Gastrocnemius medialis (tissue), 4 donors: ENCODE measurements around the gene ARL14EPL.

Experiments used
- POLR2A ChIP-seq, 2 donors: fragments of 450-650 bp; IDR thresholded peaks; one replicate each; pipeline ENCODE4 v1.6.1; 2017; ENCODE audit warnings: antibody characterized with exemption in 2 of 2, mild to moderate bottlenecking in 2 of 2, moderate library complexity in 2 of 2
- TF ChIP-seq, protein P1 (sequence below), 5 experiments: fragments of 450-650 bp in 3 of 5; fragments of 200-600 bp in 2 of 5; sonication (generic) in 2 of 5; IDR thresholded peaks in 4 of 5; conservative IDR thresholded peaks in 1 of 5; 1 replicate in 4 of 5; 2 replicates in 1 of 5; pipeline ENCODE4 v1.5.1; 2016 to 2019; ENCODE audit warnings: antibody characterized with exemption in 5 of 5, mild to moderate bottlenecking in 3 of 5, moderate library complexity in 3 of 5

DNA sequence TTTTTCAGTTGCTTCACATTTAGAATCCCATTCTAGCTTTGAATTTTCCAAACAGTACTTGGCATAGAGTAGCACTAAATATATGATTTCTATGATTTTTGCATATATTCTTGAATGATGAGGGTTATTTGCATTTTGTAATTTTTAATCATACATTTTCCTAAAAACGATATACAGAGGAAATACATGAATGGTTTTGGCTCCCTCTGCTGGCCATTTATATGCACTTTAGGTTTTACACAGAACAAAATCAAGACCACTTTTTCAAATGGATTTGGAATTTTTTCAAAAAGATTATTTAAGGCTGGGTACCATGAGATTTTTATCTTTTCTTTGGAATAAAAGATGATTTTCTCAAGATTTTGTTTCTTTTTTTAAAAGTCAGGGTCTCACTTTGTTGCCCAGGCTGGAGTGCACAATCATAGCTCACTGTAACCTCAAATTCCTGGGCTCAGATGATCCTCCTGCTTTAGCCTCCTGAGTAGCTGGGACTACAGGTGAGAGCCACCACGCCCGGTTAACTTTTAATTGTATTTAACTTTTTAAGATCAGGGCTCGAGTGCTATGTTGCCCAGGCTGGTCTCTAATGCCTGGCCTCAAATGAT, 35.9 kb downstream of the ARL14EPL start:
- TF ChIP-seq, protein P1, sequence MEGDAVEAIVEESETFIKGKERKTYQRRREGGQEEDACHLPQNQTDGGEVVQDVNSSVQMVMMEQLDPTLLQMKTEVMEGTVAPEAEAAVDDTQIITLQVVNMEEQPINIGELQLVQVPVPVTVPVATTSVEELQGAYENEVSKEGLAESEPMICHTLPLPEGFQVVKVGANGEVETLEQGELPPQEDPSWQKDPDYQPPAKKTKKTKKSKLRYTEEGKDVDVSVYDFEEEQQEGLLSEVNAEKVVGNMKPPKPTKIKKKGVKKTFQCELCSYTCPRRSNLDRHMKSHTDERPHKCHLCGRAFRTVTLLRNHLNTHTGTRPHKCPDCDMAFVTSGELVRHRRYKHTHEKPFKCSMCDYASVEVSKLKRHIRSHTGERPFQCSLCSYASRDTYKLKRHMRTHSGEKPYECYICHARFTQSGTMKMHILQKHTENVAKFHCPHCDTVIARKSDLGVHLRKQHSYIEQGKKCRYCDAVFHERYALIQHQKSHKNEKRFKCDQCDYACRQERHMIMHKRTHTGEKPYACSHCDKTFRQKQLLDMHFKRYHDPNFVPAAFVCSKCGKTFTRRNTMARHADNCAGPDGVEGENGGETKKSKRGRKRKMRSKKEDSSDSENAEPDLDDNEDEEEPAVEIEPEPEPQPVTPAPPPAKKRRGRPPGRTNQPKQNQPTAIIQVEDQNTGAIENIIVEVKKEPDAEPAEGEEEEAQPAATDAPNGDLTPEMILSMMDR (IDR thresholded peaks at IDR 0.05 in 4 of 5, conservative IDR thresholded peaks at IDR 0.05 in 1 of 5) = peak; percentile 54 to 83 (median 81)
- no peak for TF ChIP-seq POLR2A (IDR thresholded peaks at IDR 0.05)
